COLO668 (cell line): ENCODE measurements around the gene TXNRD1.
"Not testable (repeated sequence)": the region's sequence is repeated elsewhere in the genome, so short reads cannot be mapped to it uniquely, and the experiment has no call there.

ENCODE experiments used
- DNase-seq: peaks from one replicate; lab custom pipeline; 2025; ENCODE audit not compliant: unreplicated experiment; lab: John Stamatoyannopoulos, UW

The TXNRD1 gene

GRCh38 chr12:104190641-104191176, 24.9 kb upstream of the TXNRD1 start:
- no peak for DNase-seq

GRCh38 chr12:104197264-104197663, 18.3 kb upstream of the TXNRD1 start:
- DNase-seq = no peak

- DNase-seq = no peak
Observed at GRCh38 chr12:104199964-104200363, 15.6 kb upstream of the TXNRD1 start.

- DNase-seq = peak; percentile 45
Observed at GRCh38 chr12:104201238-104202001, 14.2 kb upstream of the TXNRD1 start.

GRCh38 chr12:104204690-104205480, 10.7 kb upstream of the TXNRD1 start:
- no peak for DNase-seq

DNA sequence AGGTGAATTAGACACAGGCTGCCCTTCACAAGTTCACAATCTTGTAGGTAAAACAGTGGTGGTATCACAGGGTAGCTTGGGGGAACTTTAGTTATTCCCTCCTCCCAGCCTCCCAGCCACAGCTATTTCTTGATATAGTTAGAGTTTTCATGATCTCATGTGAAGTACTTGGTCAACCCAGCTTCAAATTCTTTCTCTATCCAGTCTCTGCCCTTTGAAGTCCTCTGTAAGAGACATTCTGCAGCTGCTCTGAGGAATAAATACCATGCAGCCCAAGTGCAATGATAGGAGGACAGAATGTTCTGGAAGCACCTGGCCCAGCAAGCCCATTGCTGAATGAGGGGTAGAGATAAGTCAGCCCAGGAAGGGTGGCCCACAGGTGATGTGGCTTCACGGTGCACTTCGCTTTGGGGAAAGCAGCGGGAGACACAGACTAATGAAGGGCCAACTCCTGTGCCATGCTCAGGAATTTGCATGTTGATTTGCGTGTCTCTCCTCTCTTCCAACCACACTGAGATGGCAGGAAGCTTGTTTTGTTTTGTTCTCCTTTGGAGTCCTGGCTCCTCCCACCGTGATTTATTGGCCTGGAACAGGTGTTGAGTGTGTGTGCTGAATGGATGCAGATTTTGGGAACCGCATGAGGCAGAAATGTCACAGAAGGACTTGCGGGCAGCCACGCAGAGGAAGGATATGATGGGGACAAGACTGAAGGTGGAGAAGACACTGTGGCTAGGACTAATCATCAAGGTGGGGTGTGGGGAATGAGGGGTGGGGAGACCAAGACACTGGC, 8.0 kb upstream of the TXNRD1 start:
- DNase-seq = peak; percentile 19

- DNase-seq = no peak
Observed at GRCh38 chr12:104212516-104212915, 3.1 kb upstream of the TXNRD1 start.

GRCh38 chr12:104213952-104214351, 1.6 kb upstream of the TXNRD1 start:
- DNase-seq = no peak

- no peak for DNase-seq
Observed at GRCh38 chr12:104216521-104216924, 944 bp downstream of the TXNRD1 start.

GRCh38 chr12:104218506-104218905, 2.9 kb downstream of the TXNRD1 start:
- not testable (repeated sequence) for DNase-seq

DNA sequence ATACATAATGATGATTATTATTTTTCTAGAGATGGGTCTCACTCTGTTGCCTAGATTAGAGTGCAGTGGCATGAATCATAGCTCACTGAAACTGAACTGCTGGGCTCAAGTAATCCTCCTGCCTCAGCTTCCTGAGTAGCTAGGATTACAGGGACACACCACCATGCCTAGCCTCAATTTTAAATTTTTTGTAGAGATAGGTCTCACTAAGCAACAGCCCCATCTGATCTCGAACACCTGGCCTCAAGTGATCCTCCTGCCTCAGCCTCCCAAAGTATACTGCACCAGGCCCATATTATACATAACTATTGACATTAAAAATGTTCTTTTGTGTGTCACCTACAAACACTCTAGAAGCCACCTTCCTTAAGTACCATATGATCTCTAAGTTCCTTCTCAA, 3.4 kb downstream of the TXNRD1 start:
- DNase-seq = no peak

GRCh38 chr12:104219361-104219892, 3.8 kb downstream of the TXNRD1 start:
- no peak for DNase-seq

GRCh38 chr12:104219908-104220404, 4.4 kb downstream of the TXNRD1 start:
- DNase-seq = peak; percentile 25

DNA sequence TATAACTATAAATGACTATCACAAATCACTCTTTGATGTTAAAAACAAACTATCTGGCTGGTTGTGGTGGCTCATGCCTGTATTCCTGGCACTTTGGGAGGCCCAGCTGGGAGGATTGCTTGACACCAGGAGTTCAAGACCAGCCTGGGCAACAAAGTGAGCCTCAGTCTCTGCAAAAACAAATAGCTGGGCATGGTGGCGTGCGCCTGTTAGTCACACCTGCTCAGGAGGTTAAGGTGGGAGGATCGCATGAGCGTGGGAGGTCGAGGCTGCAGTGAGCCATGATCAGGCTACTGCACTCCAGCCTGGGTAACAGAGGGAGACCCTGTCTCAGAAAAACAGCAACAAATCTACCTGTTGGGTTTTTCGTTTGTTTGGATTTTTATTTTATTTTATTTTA, 5.4 kb downstream of the TXNRD1 start:
- DNase-seq = no peak

- DNase-seq = no peak
Observed at GRCh38 chr12:104222976-104223375, 7.4 kb downstream of the TXNRD1 start.

- DNase-seq = no peak
Observed at GRCh38 chr12:104223712-104224111, 8.1 kb downstream of the TXNRD1 start.

DNA sequence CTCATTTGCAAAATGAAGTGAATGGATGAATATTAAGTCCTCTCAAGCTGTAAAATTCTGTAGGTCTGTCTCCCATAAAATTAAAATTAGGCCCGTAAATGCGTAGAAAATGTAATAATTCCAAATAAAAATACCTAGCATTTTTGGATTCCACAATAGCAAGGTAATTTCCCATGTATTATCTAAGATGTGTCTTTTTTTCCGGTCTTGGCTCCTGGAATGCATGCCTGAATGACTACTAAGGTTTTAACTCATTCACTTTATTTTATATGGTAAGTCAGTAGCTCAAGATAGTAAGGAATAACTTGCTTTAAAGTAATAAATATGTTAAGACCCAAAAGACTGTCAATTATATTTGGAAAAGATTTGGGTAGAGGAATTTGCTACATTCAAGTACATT, 11.1 kb downstream of the TXNRD1 start:
- no peak for DNase-seq

- no peak for DNase-seq
Observed at GRCh38 chr12:104230304-104231095, 14.9 kb downstream of the TXNRD1 start.

GRCh38 chr12:104232609-104233280, 17.2 kb downstream of the TXNRD1 start:
- no peak for DNase-seq
